ENCODE data around the gene MLH3.
A peak's percentile ranks its signal among the peaks of the same experiment; 100 is the strongest.

DNA sequence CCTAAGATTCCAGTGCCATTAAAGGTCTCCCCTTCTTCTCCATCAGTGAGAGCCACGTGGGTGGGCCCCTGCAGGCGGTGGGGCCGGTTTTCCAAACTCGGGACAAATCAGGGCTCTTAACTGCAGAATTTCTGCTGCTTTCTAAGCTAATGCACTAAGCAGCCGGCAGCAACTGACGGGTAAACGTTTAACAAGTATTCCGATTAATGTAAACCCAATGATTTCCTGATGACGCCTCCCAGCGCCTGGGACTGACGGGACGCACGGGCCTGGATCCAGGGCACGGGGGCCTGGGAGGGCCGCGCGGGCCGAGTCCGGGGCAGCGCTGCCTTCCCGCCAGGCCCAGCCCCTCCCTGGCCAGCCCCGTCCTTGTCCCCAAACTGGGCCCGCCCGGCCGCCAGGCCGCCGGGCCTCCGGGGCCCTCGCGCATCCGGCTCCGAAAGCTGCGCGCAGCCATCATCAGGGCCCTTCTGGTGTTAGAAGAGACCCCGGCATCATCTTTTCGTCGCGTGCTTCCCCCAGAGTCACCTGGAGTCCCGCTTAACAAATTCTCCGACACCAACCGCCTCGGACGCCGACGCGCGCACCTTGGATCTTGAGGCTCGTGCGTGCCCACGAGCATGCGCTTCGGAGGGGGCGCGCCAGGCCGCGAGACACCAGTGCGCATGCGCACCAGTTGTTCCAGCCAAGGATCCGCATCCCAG lies at the start of gene MLH3:
- TF ChIP-seq, protein P1, sequence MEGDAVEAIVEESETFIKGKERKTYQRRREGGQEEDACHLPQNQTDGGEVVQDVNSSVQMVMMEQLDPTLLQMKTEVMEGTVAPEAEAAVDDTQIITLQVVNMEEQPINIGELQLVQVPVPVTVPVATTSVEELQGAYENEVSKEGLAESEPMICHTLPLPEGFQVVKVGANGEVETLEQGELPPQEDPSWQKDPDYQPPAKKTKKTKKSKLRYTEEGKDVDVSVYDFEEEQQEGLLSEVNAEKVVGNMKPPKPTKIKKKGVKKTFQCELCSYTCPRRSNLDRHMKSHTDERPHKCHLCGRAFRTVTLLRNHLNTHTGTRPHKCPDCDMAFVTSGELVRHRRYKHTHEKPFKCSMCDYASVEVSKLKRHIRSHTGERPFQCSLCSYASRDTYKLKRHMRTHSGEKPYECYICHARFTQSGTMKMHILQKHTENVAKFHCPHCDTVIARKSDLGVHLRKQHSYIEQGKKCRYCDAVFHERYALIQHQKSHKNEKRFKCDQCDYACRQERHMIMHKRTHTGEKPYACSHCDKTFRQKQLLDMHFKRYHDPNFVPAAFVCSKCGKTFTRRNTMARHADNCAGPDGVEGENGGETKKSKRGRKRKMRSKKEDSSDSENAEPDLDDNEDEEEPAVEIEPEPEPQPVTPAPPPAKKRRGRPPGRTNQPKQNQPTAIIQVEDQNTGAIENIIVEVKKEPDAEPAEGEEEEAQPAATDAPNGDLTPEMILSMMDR (IDR thresholded peaks at IDR 0.05; ENCODE audit: poor library complexity, severe bottlenecking) = no peak
- TF ChIP-seq POLR2AphosphoS5 (IDR thresholded peaks at IDR 0.05) = peak; percentile 83
- no peak for TF ChIP-seq TAF1 (IDR thresholded peaks at IDR 0.05; ENCODE audit: low read depth)
- TF ChIP-seq EZH2 (IDR thresholded peaks at IDR 0.05; ENCODE audit: borderline replicate concordance, insufficient read depth, low read length, poor library complexity, severe bottlenecking) = no peak
- no peak for TF ChIP-seq EP300 (conservative IDR thresholded peaks at IDR 0.05; ENCODE audit: poor library complexity, severe bottlenecking)
- TF ChIP-seq MXI1 (conservative IDR thresholded peaks at IDR 0.05; ENCODE audit: poor library complexity, severe bottlenecking) = no peak
- TF ChIP-seq RAD21 (conservative IDR thresholded peaks at IDR 0.05) = no peak

Data from neural cell (in vitro differentiated cells).